MCF 10A (cell line): ENCODE measurements around the gene TDRD1. TPM values are rescaled to one million over a fixed set of nuclear protein-coding genes. Genes with fewer than 3 reads are reported as not detected.

ENCODE experiments used
- BruUV-seq: library from RNA; stranded (reverse); fragments of 400-500 nt; replicated peaks from 2 replicates; lab custom pipeline; 2021; lab: Mats Ljungman, UMichigan
- CTCF ChIA-PET: fragments of 300-600 bp; sonication (Branson Sonifier 250); formaldehyde crosslinking; extraction: SDS; loops from one replicate; lab custom pipeline; 2021; ENCODE audit warnings: antibody characterized with exemption, inconsistent platforms; lab: Yijun Ruan, JAX
- POLR2A ChIA-PET: fragments of 300-600, 350-650 bp; sonication (Branson Sonifier 250); formaldehyde crosslinking; extraction: SDS; loops from one replicate; lab custom pipeline; 2020; ENCODE audit warnings: antibody characterized with exemption, inconsistent platforms; lab: Yijun Ruan, JAX
- DNase-seq: peaks from one replicate; pipeline ENCODE4 v3.0.0-alpha.2; 2018; ENCODE audit not compliant: unreplicated experiment
- H3K27ac Mint-ChIP-seq: one replicate; pipeline ENCODE4 v1.8.0; 2022; ENCODE audit warnings: mild to moderate bottlenecking, low read depth, mixed read lengths; ENCODE audit not compliant: unreplicated experiment
- H3K27me3 Mint-ChIP-seq: one replicate; pipeline ENCODE4 v1.8.0; 2022; ENCODE audit warnings: mixed read lengths; ENCODE audit not compliant: insufficient read depth, unreplicated experiment
- H3K36me3 Mint-ChIP-seq: one replicate; pipeline ENCODE4 v1.8.0; 2022; ENCODE audit warnings: mild to moderate bottlenecking, moderate library complexity, mixed read lengths; ENCODE audit not compliant: insufficient read depth, unreplicated experiment
- H3K4me1 Mint-ChIP-seq: one replicate; pipeline ENCODE4 v1.8.0; 2022; ENCODE audit warnings: mixed read lengths; ENCODE audit not compliant: insufficient read depth, unreplicated experiment
- H3K4me3 Mint-ChIP-seq: one replicate; pipeline ENCODE4 v1.8.0; 2022; ENCODE audit warnings: mild to moderate bottlenecking, moderate library complexity, mixed read lengths; ENCODE audit not compliant: unreplicated experiment
- H3K9me3 Mint-ChIP-seq: one replicate; pipeline ENCODE4 v1.8.0; 2022; ENCODE audit warnings: mixed read lengths; ENCODE audit not compliant: unreplicated experiment
- CTCF ChIP-seq: fragments of 200-600 bp; IDR thresholded peaks from one replicate; pipeline ENCODE4 v1.8.0; 2022; ENCODE audit warnings: antibody characterized with exemption, mild to moderate bottlenecking; ENCODE audit not compliant: unreplicated experiment
- intact Hi-C: fragments of 100-400 bp; cut with micrococcal nuclease; formaldehyde crosslinking; loops from 2 replicates; pipeline ENCODE4 v1.14.1; 2022
- total RNA-seq: library from RNA; stranded (reverse); gene quantifications from 2 replicates; pipeline ENCODE4 v1.2.3, GENCODE V29; 2022

Gene TDRD1
- total RNA-seq, 1 experiment from 2014 or later: not detected

- Mint-ChIP-seq H3K4me1 (peaks cover 4% of the 10 kb centered on the region), H3K27me3 (no peaks in the 10 kb centered on the region), H3K27ac (no peak overlapping the region), H3K36me3 (no peaks in the 10 kb centered on the region), H3K4me3 (no peak overlapping the region), H3K9me3 (no peaks in the 10 kb centered on the region)
- CTCF ChIA-PET: interaction anchor here (0.7 to 1.2 kb wide), 2 partner anchors 75 to 77 kb away, joined by 3 to 4 read pairs; no protein-coding TSS in a partner anchor
- no peak for DNase-seq
- POLR2A ChIA-PET: no interaction called here
- intact Hi-C loops: no loop called here
- no TSS peak for BruUV-seq
- no peak for TF ChIP-seq CTCF
These were observed 76.1 kb downstream of the TDRD1 start for GRCh38 chr10:114255227-114255626.

- no peaks in the 10 kb centered on the region for H3K36me3 Mint-ChIP-seq
- H3K27ac Mint-ChIP-seq: no peak overlapping the region
- CTCF ChIA-PET: interaction anchor here (0.6 to 1.2 kb wide), 2 partner anchors 8 to 78 kb away, joined by 3 to 4 read pairs; no protein-coding TSS in a partner anchor
- peaks cover 10% of the 10 kb centered on the region for H3K4me1 Mint-ChIP-seq
- no peaks in the 10 kb centered on the region for H3K9me3 Mint-ChIP-seq
- H3K4me3 Mint-ChIP-seq: no peak overlapping the region
- POLR2A ChIA-PET: no interaction called here
- BruUV-seq: no TSS peak
- intact Hi-C loops: no loop called here
- H3K27me3 Mint-ChIP-seq: no peaks in the 10 kb centered on the region
- DNase-seq: no peak
- TF ChIP-seq CTCF: no peak
These were observed 77.0 kb downstream of the TDRD1 start for GRCh38 chr10:114256008-114256765.

- BruUV-seq: no TSS peak
- H3K27ac Mint-ChIP-seq: no peak overlapping the region
- no peak for DNase-seq
- intact Hi-C loops: no loop called here
- H3K9me3 Mint-ChIP-seq: no peaks in the 10 kb centered on the region
- H3K36me3 Mint-ChIP-seq: no peaks in the 10 kb centered on the region
- ChIA-PET CTCF (interaction anchor here (0.6 kb wide), 1 partner anchor 9 kb away, joined by 3 read pairs; no protein-coding TSS in a partner anchor), POLR2A (no interaction called here)
- no peak overlapping the region for H3K4me3 Mint-ChIP-seq
- peaks cover 13% of the 10 kb centered on the region for H3K4me1 Mint-ChIP-seq
- no peak for TF ChIP-seq CTCF
- H3K27me3 Mint-ChIP-seq: no peaks in the 10 kb centered on the region
These were observed 77.7 kb downstream of the TDRD1 start for GRCh38 chr10:114256822-114257221.

- ChIA-PET CTCF (interaction anchor here (0.5 to 1.2 kb wide), 2 partner anchors 14 to 1608 kb away, joined by 3 to 4 read pairs; no protein-coding TSS in a partner anchor), POLR2A (interaction anchor here (1.2 kb wide), 1 partner anchor 14 kb away, joined by 3 read pairs; no protein-coding TSS in a partner anchor)
- Mint-ChIP-seq H3K27ac (no peak overlapping the region), H3K36me3 (no peaks in the 10 kb centered on the region), H3K27me3 (no peaks in the 10 kb centered on the region), H3K9me3 (no peaks in the 10 kb centered on the region), H3K4me1 (peaks cover 13% of the 10 kb centered on the region), H3K4me3 (no peak overlapping the region)
- TF ChIP-seq CTCF: no peak
- intact Hi-C loops: no loop called here
- no peak for DNase-seq
- no TSS peak for BruUV-seq
These were observed 78.3 kb downstream of the TDRD1 start for GRCh38 chr10:114257498-114257897.
